Measurements from ENCODE around the gene MYOT. TPM values are rescaled to one million over a fixed set of nuclear protein-coding genes. Genes with fewer than 3 reads are reported as not detected.

MYOT gene
- polyA plus RNA-seq, 3 donors = not detected

DNA sequence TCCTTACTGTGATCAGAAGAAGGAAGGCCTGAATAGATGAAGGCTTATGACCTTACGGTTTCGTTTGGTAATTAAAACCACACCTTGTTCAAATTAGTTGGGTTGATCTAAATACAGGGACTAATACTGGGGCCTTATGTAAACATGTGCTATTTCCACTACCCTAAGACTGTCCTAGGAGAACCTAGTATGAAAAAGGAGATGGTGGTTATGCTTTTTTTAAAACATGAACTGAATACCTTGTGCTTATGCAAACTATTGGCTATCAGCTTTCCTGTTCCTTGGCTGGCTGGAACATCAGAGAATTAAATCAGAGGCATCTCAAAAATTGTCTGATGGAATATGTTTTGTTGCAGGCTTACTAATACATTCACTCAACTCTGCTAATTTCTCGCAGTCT is 3.9 kb downstream of the MYOT start:
- intact Hi-C loops (cut with micrococcal nuclease) = no loop called here
- no peak overlapping the region for H3K4me3 Mint-ChIP-seq
- H3K9me3 Mint-ChIP-seq = no peaks in the 10 kb centered on the region
- no peak overlapping the region for H2AFZ ChIP-seq (ENCODE audit: insufficient read depth, low read depth, low read length, poor library complexity, severe bottlenecking)
- no peaks in the 10 kb centered on the region for H4K20me1 ChIP-seq (ENCODE audit: insufficient read depth, low read length)
- no peaks in the 10 kb centered on the region for H3K4me1 Mint-ChIP-seq
- no peaks in the 10 kb centered on the region for H3K79me2 ChIP-seq (ENCODE audit: insufficient read depth, low read length)
- H3K4me3 ChIP-seq (replicated peaks in 1 of 3; ENCODE audit: low read depth in 2 of 3, low read length in 3 of 3) = no peak overlapping the region
- H3K27me3 Mint-ChIP-seq (ENCODE audit: low read depth in 3 of 3) = peaks cover 0 to 2% (median 0%) of the 10 kb centered on the region in 3 donors
- no peak overlapping the region for H3K4me2 ChIP-seq (replicated peaks; ENCODE audit: extremely low read depth, low read length, poor library complexity, severe bottlenecking)
- no peak overlapping the region for H3K9ac ChIP-seq (ENCODE audit: insufficient read depth, low read length, poor library complexity, severe bottlenecking)
- H3K27ac Mint-ChIP-seq = no peak overlapping the region
- WGBS (ENCODE audit: insufficient coverage) = 100% methylated on average over 2 of the region's 3 CpGs
- no peak for DNase-seq
- no peaks in the 10 kb centered on the region for H3K27me3 ChIP-seq (ENCODE audit: control insufficient read depth in 2 of 2, insufficient read depth in 2 of 2, low read length in 2 of 2)
- no peaks in the 10 kb centered on the region for H3K9me3 ChIP-seq (replicated peaks in 1 of 2; ENCODE audit: control insufficient read depth in 1 of 2, insufficient read depth in 1 of 2, low read length in 2 of 2)
- no peak overlapping the region for H3K27ac ChIP-seq (ENCODE audit: low read depth in 1 of 2, low read length in 2 of 2)
- no peaks in the 10 kb centered on the region for H3K36me3 ChIP-seq (replicated peaks in 1 of 2; ENCODE audit: control insufficient read depth in 1 of 2, insufficient read depth in 2 of 2, low read length in 2 of 2)
- TF ChIP-seq, protein P1, sequence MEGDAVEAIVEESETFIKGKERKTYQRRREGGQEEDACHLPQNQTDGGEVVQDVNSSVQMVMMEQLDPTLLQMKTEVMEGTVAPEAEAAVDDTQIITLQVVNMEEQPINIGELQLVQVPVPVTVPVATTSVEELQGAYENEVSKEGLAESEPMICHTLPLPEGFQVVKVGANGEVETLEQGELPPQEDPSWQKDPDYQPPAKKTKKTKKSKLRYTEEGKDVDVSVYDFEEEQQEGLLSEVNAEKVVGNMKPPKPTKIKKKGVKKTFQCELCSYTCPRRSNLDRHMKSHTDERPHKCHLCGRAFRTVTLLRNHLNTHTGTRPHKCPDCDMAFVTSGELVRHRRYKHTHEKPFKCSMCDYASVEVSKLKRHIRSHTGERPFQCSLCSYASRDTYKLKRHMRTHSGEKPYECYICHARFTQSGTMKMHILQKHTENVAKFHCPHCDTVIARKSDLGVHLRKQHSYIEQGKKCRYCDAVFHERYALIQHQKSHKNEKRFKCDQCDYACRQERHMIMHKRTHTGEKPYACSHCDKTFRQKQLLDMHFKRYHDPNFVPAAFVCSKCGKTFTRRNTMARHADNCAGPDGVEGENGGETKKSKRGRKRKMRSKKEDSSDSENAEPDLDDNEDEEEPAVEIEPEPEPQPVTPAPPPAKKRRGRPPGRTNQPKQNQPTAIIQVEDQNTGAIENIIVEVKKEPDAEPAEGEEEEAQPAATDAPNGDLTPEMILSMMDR (IDR thresholded peaks at IDR 0.05) = no peak
- H3K4me1 ChIP-seq (ENCODE audit: control insufficient read depth in 1 of 2, insufficient read depth in 2 of 2, low read length in 2 of 2) = no peaks in the 10 kb centered on the region
- no peaks in the 10 kb centered on the region for H3K36me3 Mint-ChIP-seq

DNA sequence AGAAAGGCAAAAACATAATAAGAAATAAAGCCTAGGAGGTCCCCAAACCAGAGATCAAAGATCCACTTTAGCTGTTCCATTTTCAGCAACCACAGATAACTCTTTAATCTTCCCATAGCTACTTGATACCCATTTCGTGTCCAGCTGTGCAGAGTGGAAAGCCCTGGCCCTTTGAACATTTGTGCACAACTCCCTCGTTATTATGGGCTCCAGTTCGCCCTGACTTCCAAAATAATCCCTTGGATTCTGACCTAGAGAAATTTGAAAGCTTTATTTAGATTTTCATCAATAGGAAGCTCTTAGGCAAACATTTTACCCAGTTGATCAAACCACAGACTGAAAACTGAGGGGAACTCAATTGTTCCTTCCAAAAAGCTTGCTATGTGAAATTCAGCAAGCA is 4.8 kb downstream of the MYOT start:
- TF ChIP-seq, protein P1 (IDR thresholded peaks at IDR 0.05) = no peak
- peaks cover 0 to 2% (median 0%) of the 10 kb centered on the region in 3 donors for H3K27me3 Mint-ChIP-seq (ENCODE audit: low read depth in 3 of 3)
- no peak overlapping the region for H3K27ac Mint-ChIP-seq
- H3K4me1 ChIP-seq (ENCODE audit: control insufficient read depth in 1 of 2, insufficient read depth in 2 of 2, low read length in 2 of 2) = no peaks in the 10 kb centered on the region
- no peak overlapping the region for H2AFZ ChIP-seq (ENCODE audit: insufficient read depth, low read depth, low read length, poor library complexity, severe bottlenecking)
- intact Hi-C loops (cut with micrococcal nuclease) = no loop called here
- WGBS (ENCODE audit: insufficient coverage) = 100% methylated on average over 3 of the region's 3 CpGs
- no peak overlapping the region for H3K9ac ChIP-seq (ENCODE audit: insufficient read depth, low read length, poor library complexity, severe bottlenecking)
- DNase-seq = no peak
- H3K4me1 Mint-ChIP-seq = no peaks in the 10 kb centered on the region
- no peaks in the 10 kb centered on the region for H3K9me3 ChIP-seq (replicated peaks in 1 of 2; ENCODE audit: control insufficient read depth in 1 of 2, insufficient read depth in 1 of 2, low read length in 2 of 2)
- no peak overlapping the region for H3K4me3 Mint-ChIP-seq
- no peak overlapping the region for H3K4me2 ChIP-seq (replicated peaks; ENCODE audit: extremely low read depth, low read length, poor library complexity, severe bottlenecking)
- no peaks in the 10 kb centered on the region for H3K36me3 Mint-ChIP-seq
- no peaks in the 10 kb centered on the region for H3K36me3 ChIP-seq (replicated peaks in 1 of 2; ENCODE audit: control insufficient read depth in 1 of 2, insufficient read depth in 2 of 2, low read length in 2 of 2)
- no peaks in the 10 kb centered on the region for H4K20me1 ChIP-seq (ENCODE audit: insufficient read depth, low read length)
- H3K27me3 ChIP-seq (ENCODE audit: control insufficient read depth in 2 of 2, insufficient read depth in 2 of 2, low read length in 2 of 2) = no peaks in the 10 kb centered on the region
- no peaks in the 10 kb centered on the region for H3K9me3 Mint-ChIP-seq
- no peak overlapping the region for H3K4me3 ChIP-seq (replicated peaks in 1 of 3; ENCODE audit: low read depth in 2 of 3, low read length in 3 of 3)
- no peak overlapping the region for H3K27ac ChIP-seq (ENCODE audit: low read depth in 1 of 2, low read length in 2 of 2)
- H3K79me2 ChIP-seq (ENCODE audit: insufficient read depth, low read length) = no peaks in the 10 kb centered on the region

Data from CD14-positive monocyte (primary cell).